Endothelial cell of umbilical vein (primary cell): ENCODE data around the gene KNCN. TPM values are rescaled to one million over a fixed set of nuclear protein-coding genes. Genes with fewer than 3 reads are reported as not detected.

Experiments
- BruUV-seq: library from RNA; stranded (reverse); fragments of 400-500 nt; replicated peaks from 2 replicates; lab custom pipeline; 2021; lab: Mats Ljungman, UMichigan
- CTCF ChIA-PET: fragments of 300-600, 350-600 bp; sonication (Branson Sonifier 250); formaldehyde crosslinking; loops from one replicate; lab custom pipeline; 2021; ENCODE audit warnings: antibody characterized with exemption, inconsistent platforms; lab: Charles Lee
- POLR2A ChIA-PET: fragments of 300-600, 350-600 bp; sonication (Branson Sonifier 250); formaldehyde crosslinking; loops from one replicate; lab custom pipeline; 2021; ENCODE audit warnings: antibody characterized with exemption, inconsistent platforms; lab: Charles Lee
- DNase-seq: peaks from one replicate; pipeline ENCODE4 v3.0.0-alpha.2; 2011; ENCODE audit warnings: low read depth, low spot score
- FAIRE-seq: peaks from 2 replicates; lab custom pipeline; 2011; peaks lifted over from hg19 to GRCh38; lab: Jason Lieb, UNC
- H2AFZ ChIP-seq: 2 replicates; pipeline ENCODE4 v1.6.0; 2012; ENCODE audit warnings: low read depth, low read length, control low read depth, inconsistent platforms
- H3K27ac ChIP-seq: 2 replicates; pipeline ENCODE4 v1.5.1; 2011; ENCODE audit warnings: low read depth, mild to moderate bottlenecking, control low read depth, low read length, moderate library complexity; ENCODE audit not compliant: insufficient read depth
- H3K27me3 ChIP-seq, 2 experiments: 2 replicates each; pipeline versions ENCODE4 v1.6.0 to v1.6.1; 2011; ENCODE audit warnings: low read length in 2 of 2, mixed read lengths in 1 of 2; ENCODE audit not compliant: control insufficient read depth in 2 of 2, insufficient read depth in 2 of 2
- H3K36me3 ChIP-seq, 2 experiments: 2 replicates in 1 of 2; 3 replicates in 1 of 2; pipeline ENCODE4 v1.5.1; 2011; ENCODE audit warnings: low read length in 2 of 2, mild to moderate bottlenecking in 1 of 2, moderate library complexity in 1 of 2; ENCODE audit not compliant: control insufficient read depth in 2 of 2, insufficient read depth in 2 of 2; ENCODE audit errors: extremely low read depth in 1 of 2
- H3K4me1 ChIP-seq: 3 replicates; pipeline ENCODE4 v1.5.1; 2011; ENCODE audit warnings: mild to moderate bottlenecking, low read length; ENCODE audit not compliant: control insufficient read depth, insufficient read depth; ENCODE audit errors: extremely low read depth
- H3K4me2 ChIP-seq: 2 replicates; pipeline ENCODE4 v1.6.1; 2011; ENCODE audit warnings: low read length, control low read depth, mixed read lengths; ENCODE audit not compliant: insufficient read depth
- H3K4me3 ChIP-seq, 3 experiments: fragments of 200-600 bp in 1 of 3; sonication (generic), shearing (Covaris generic) in 1 of 3; replicated peaks in 1 of 3; 2 replicates each; pipeline ENCODE4 v1.5.1; 2011 to 2016; ENCODE audit warnings: control low read depth in 3 of 3, low read length in 3 of 3, mild to moderate bottlenecking in 2 of 3, inconsistent platforms in 1 of 3, low read depth in 1 of 3, moderate library complexity in 1 of 3; ENCODE audit not compliant: insufficient read depth in 1 of 3
- H3K79me2 ChIP-seq: 2 replicates; pipeline ENCODE4 v1.6.0; 2012; ENCODE audit warnings: low read length, inconsistent platforms; ENCODE audit not compliant: control insufficient read depth, insufficient read depth
- H3K9ac ChIP-seq: replicated peaks from 2 replicates; pipeline ENCODE3; 2011; ENCODE audit warnings: low read length, control low read depth; ENCODE audit not compliant: insufficient read depth; ENCODE audit errors: extremely low read depth
- H3K9me1 ChIP-seq: replicated peaks from 3 replicates; pipeline ENCODE4 v1.6.0; 2011; ENCODE audit warnings: mild to moderate bottlenecking, low read length; ENCODE audit not compliant: control insufficient read depth, insufficient read depth; ENCODE audit errors: extremely low read depth
- H3K9me3 ChIP-seq: replicated peaks from 2 replicates; pipeline ENCODE4 v1.5.1; 2012; ENCODE audit warnings: low read length, inconsistent platforms; ENCODE audit not compliant: control insufficient read depth, insufficient read depth
- H4K20me1 ChIP-seq: replicated peaks from 2 replicates; pipeline ENCODE3; 2011; ENCODE audit warnings: mild to moderate bottlenecking, low read length; ENCODE audit not compliant: control insufficient read depth, insufficient read depth; ENCODE audit errors: extremely low read depth
- CTCF ChIP-seq, 2 donors: IDR thresholded peaks; 1 replicate in 1 of 2; 2 replicates in 1 of 2; pipeline ENCODE4 v1.5.1; 2011; ENCODE audit warnings: low read length in 2 of 2, mild to moderate bottlenecking in 2 of 2, moderate library complexity in 2 of 2, control low read depth in 1 of 2, inconsistent platforms in 1 of 2, low read depth in 1 of 2; ENCODE audit not compliant: insufficient read depth in 1 of 2; ENCODE audit errors: extremely low read depth in 1 of 2
- EZH2 ChIP-seq: IDR thresholded peaks from 2 replicates; pipeline ENCODE4 v1.6.1; 2012; ENCODE audit warnings: borderline replicate concordance, low read depth, mild to moderate bottlenecking, moderate library complexity, low read length, inconsistent platforms; ENCODE audit not compliant: severe bottlenecking
- FOS ChIP-seq: IDR thresholded peaks from 2 replicates; pipeline ENCODE4 v1.6.1; 2011; ENCODE audit warnings: mild to moderate bottlenecking, low read length, moderate library complexity, borderline replicate concordance; ENCODE audit not compliant: insufficient read depth
- MAX ChIP-seq: IDR thresholded peaks from 2 replicates; pipeline ENCODE4 v1.6.1; 2011; ENCODE audit not compliant: insufficient read depth, insufficient read length
- POLR2A ChIP-seq: IDR thresholded peaks from 2 replicates; pipeline ENCODE4 v1.6.1; 2012; ENCODE audit warnings: low read depth, mild to moderate bottlenecking, control low read depth, low read length
- dilution Hi-C: fragments of 300-500 bp; cut with MboI; formaldehyde crosslinking; loops from one replicate; pipeline ENCODE4 v1.15.0; 2019; ENCODE audit warnings: low sequenced_read_pairs; ENCODE audit not compliant: extremely low pct_ligation_motif_present
- intact Hi-C: fragments of 100-400 bp; cut with micrococcal nuclease; formaldehyde crosslinking; loops from one replicate; pipeline ENCODE4 v1.10.0; 2022
- polyA plus RNA-seq, 4 experiments: library from polyadenylated mRNA; depleted of rRNA in 3 of 4; stranded (reverse) in 3 of 4; unstranded in 1 of 4; fragments of >200 nt; gene quantifications; 2 replicates each; pipeline versions ENCODE4 v1.2.1 to v1.2.3, GENCODE V29; 2011 to 2012; ENCODE audit warnings: missing spikeins in 1 of 4
- total RNA-seq: library from RNA; stranded (reverse); gene quantifications from 2 replicates; pipeline ENCODE4 v1.2.3, GENCODE V29; 2021

The KNCN gene
- total and polyA plus RNA-seq, 2 donors (not counting 3 experiments of a cell fraction or from before 2014, with no cell fraction given): not detected

GRCh38 chr1:46580140-46580903 lies 28.9 kb upstream of the KNCN start:
- Histone ChIP-seq H3K9me3 (no peaks in the 10 kb centered on the region), H3K4me3 (no peak overlapping the region), H2AFZ (no peak overlapping the region), H3K36me3 (peaks cover 5 to 6% of the 10 kb centered on the region in 2 experiments), H4K20me1 (no peaks in the 10 kb centered on the region), H3K9ac (no peak overlapping the region), H3K79me2 (no peaks in the 10 kb centered on the region), H3K9me1 (no peaks in the 10 kb centered on the region), H3K4me2 (no peak overlapping the region), H3K27me3 (no peaks in the 10 kb centered on the region), H3K27ac (no peak overlapping the region), H3K4me1 (no peaks in the 10 kb centered on the region)
- dilution Hi-C loops: no loop called here
- FAIRE-seq (peak; percentile 28), DNase-seq (no peak)
- CTCF ChIA-PET: interaction anchor here (1.6 kb wide), 1 partner anchor 45 kb away, joined by 3 read pairs; no protein-coding TSS in a partner anchor
- POLR2A ChIA-PET: no interaction called here
- TF ChIP-seq POLR2A (no peak), FOS (peak; percentile 22), CTCF (IDR thresholded peaks at IDR 0.05; ENCODE audit: extremely low read depth in 1 of 2, insufficient read depth in 1 of 2, low read depth in 1 of 2, low read length in 2 of 2) (no peak), EZH2 (no peak), MAX (no peak)
- intact Hi-C loops: no loop called here
- no TSS peak for BruUV-seq
